Loucy (cell line): Measurements from ENCODE around the gene LPAR3.

Experiments
- H2AFZ ChIP-seq: fragments of 200-600 bp; sonication (generic); 2 replicates; pipeline ENCODE4 v1.6.0; 2016; ENCODE audit warnings: antibody characterized with exemption, mild to moderate bottlenecking, low read length, moderate library complexity
- H3F3A ChIP-seq: fragments of 200-600 bp; 2 replicates; pipeline ENCODE4 v1.6.0; 2016; ENCODE audit warnings: antibody characterized with exemption, low read depth, mild to moderate bottlenecking
- H3K27me3 ChIP-seq: fragments of 200-600 bp; sonication (generic); 2 replicates; pipeline ENCODE4 v1.6.1; 2014; ENCODE audit warnings: low read length, mild to moderate bottlenecking; ENCODE audit not compliant: insufficient read depth, poor library complexity, severe bottlenecking
- H3K36me3 ChIP-seq: fragments of 200-600 bp; sonication (generic); 2 replicates; pipeline ENCODE4 v1.6.1; 2016; ENCODE audit warnings: low read length; ENCODE audit not compliant: insufficient read depth
- H3K4me1 ChIP-seq: fragments of 200-600 bp; sonication (generic); 2 replicates; pipeline ENCODE4 v1.5.1; 2014; ENCODE audit warnings: low read length, mild to moderate bottlenecking; ENCODE audit not compliant: insufficient read depth, poor library complexity, severe bottlenecking
- H3K4me2 ChIP-seq: fragments of 200-600 bp; sonication (generic); 2 replicates; pipeline ENCODE4 v1.6.0; 2014; ENCODE audit warnings: antibody characterized with exemption, low read length, low read depth, mild to moderate bottlenecking; ENCODE audit not compliant: poor library complexity, severe bottlenecking
- H3K4me3 ChIP-seq: fragments of 200-600 bp; sonication (generic); 2 replicates; pipeline ENCODE4 v1.5.1; 2014; ENCODE audit warnings: low read length, mild to moderate bottlenecking, mixed read lengths; ENCODE audit not compliant: poor library complexity, severe bottlenecking
- H3K79me2 ChIP-seq: fragments of 200-600 bp; sonication (generic); 2 replicates; pipeline ENCODE4 v1.6.1; 2014; ENCODE audit warnings: low read length; ENCODE audit not compliant: insufficient read depth
- H3K9ac ChIP-seq: fragments of 200-600 bp; sonication (generic); 2 replicates; pipeline ENCODE4 v1.6.0; 2014; ENCODE audit warnings: mild to moderate bottlenecking, low read depth, low read length, moderate library complexity; ENCODE audit not compliant: poor library complexity, severe bottlenecking
- H3K9me2 ChIP-seq: fragments of 200-600 bp; sonication (generic); replicated peaks from 2 replicates; pipeline ENCODE4 v1.6.1; 2016; ENCODE audit warnings: low read depth, low read length, mixed read lengths
- H3K9me3 ChIP-seq: fragments of 200-600 bp; sonication (generic); 2 replicates; pipeline ENCODE4 v1.6.1; 2014; ENCODE audit warnings: mild to moderate bottlenecking, antibody characterized with exemption, low read length, low read depth; ENCODE audit not compliant: insufficient read depth
- H4K20me1 ChIP-seq: fragments of 200-600 bp; sonication (generic); 2 replicates; pipeline ENCODE4 v1.6.0; 2014; ENCODE audit warnings: antibody characterized with exemption, low read length, mild to moderate bottlenecking; ENCODE audit not compliant: insufficient read depth, poor library complexity, severe bottlenecking
- EZH2phosphoT487 ChIP-seq: fragments of 200-600 bp; IDR thresholded peaks from 2 replicates; pipeline ENCODE4 v1.6.1; 2018; ENCODE audit warnings: antibody characterized with exemption, mild to moderate bottlenecking, moderate library complexity, borderline replicate concordance
- TF ChIP-seq, protein P1 (sequence below): fragments of 200-600 bp; sonication (generic); conservative IDR thresholded peaks from 2 replicates; pipeline ENCODE4 v1.5.1; 2014; ENCODE audit warnings: mild to moderate bottlenecking, antibody characterized with exemption, low read length

Gene LPAR3

DNA sequence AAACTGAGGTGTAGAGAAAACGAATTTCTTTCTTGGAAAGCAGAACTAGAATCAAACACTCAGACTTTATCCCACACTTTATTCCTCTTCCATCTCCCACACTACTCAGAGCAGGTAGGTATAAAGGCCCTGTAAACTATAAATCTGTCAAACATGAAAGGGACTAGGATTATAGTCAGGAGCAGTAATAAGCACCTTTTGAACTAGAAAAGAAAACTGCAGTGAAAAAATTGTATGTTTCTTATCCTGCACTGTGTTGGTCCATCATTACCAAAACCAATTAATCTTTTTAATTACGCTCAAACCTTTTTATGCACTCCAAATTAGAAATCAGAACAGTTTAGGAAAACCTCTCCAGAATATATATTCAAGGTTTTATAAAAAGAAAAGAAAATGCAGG lies 47.6 kb downstream of the LPAR3 start:
- Histone ChIP-seq H3K4me1 (peaks cover 10% of the 10 kb centered on the region), H2AFZ (no peak overlapping the region), H3K4me3 (no peak overlapping the region), H3K36me3 (no peaks in the 10 kb centered on the region), H3K9me3 (no peaks in the 10 kb centered on the region), H4K20me1 (no peaks in the 10 kb centered on the region), H3K4me2 (no peak overlapping the region), H3F3A (no peaks in the 10 kb centered on the region), H3K79me2 (no peaks in the 10 kb centered on the region), H3K9me2 (no peaks in the 10 kb centered on the region), H3K27me3 (no peaks in the 10 kb centered on the region), H3K9ac (no peak overlapping the region)
- TF ChIP-seq, protein P1, sequence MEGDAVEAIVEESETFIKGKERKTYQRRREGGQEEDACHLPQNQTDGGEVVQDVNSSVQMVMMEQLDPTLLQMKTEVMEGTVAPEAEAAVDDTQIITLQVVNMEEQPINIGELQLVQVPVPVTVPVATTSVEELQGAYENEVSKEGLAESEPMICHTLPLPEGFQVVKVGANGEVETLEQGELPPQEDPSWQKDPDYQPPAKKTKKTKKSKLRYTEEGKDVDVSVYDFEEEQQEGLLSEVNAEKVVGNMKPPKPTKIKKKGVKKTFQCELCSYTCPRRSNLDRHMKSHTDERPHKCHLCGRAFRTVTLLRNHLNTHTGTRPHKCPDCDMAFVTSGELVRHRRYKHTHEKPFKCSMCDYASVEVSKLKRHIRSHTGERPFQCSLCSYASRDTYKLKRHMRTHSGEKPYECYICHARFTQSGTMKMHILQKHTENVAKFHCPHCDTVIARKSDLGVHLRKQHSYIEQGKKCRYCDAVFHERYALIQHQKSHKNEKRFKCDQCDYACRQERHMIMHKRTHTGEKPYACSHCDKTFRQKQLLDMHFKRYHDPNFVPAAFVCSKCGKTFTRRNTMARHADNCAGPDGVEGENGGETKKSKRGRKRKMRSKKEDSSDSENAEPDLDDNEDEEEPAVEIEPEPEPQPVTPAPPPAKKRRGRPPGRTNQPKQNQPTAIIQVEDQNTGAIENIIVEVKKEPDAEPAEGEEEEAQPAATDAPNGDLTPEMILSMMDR, result no peak
- TF ChIP-seq EZH2phosphoT487, result no peak

- TF ChIP-seq EZH2phosphoT487, result no peak
- TF ChIP-seq, protein P1, result no peak
- Histone ChIP-seq H4K20me1 (no peaks in the 10 kb centered on the region), H3K36me3 (no peaks in the 10 kb centered on the region), H3K9me3 (no peaks in the 10 kb centered on the region), H3F3A (no peaks in the 10 kb centered on the region), H3K27me3 (no peaks in the 10 kb centered on the region), H2AFZ (no peak overlapping the region; the same call in 1 of the 2 replicates), H3K9me2 (no peaks in the 10 kb centered on the region), H3K4me3 (no peak overlapping the region), H3K4me2 (no peak overlapping the region), H3K9ac (no peak overlapping the region), H3K79me2 (no peaks in the 10 kb centered on the region), H3K4me1 (peaks cover 10% of the 10 kb centered on the region)
These were observed 48.9 kb downstream of the LPAR3 start for GRCh38 chr1:84844094-84844493.

GRCh38 chr1:84842748-84843231 lies 50.2 kb downstream of the LPAR3 start:
- Histone ChIP-seq H3K79me2 (no peaks in the 10 kb centered on the region), H3K9me2 (no peaks in the 10 kb centered on the region), H2AFZ (no peak overlapping the region), H3F3A (no peaks in the 10 kb centered on the region), H3K9ac (no peak overlapping the region), H4K20me1 (no peaks in the 10 kb centered on the region), H3K27me3 (no peaks in the 10 kb centered on the region), H3K4me3 (no peak overlapping the region), H3K36me3 (no peaks in the 10 kb centered on the region), H3K4me1 (peaks cover 9% of the 10 kb centered on the region), H3K4me2 (no peak overlapping the region), H3K9me3 (no peaks in the 10 kb centered on the region)
- TF ChIP-seq, protein P1, result no peak
- no peak for TF ChIP-seq EZH2phosphoT487
